Uterus (tissue), 4 donors: ENCODE results near the gene MAPK8IP3. TPM values are rescaled to one million over a fixed set of nuclear protein-coding genes. Genes with fewer than 3 reads are reported as not detected.
"Not testable (repeated sequence)": the region's sequence is repeated elsewhere in the genome, so short reads cannot be mapped to it uniquely, and the experiment has no call there.

Experiments used
- DNase-seq, 2 donors: peaks; one replicate each; pipeline ENCODE4 v3.0.0-alpha.2; 2019 to 2020
- H3K27ac ChIP-seq, 2 donors: fragments of 200-600 bp; sonication (generic); 1 replicate in 1 of 2; 2 replicates in 1 of 2; pipeline ENCODE4 v1.5.1; 2016 to 2018
- H3K27me3 ChIP-seq, 2 donors: fragments of 200-600 bp; sonication (generic); one replicate each; pipeline ENCODE4 v1.5.1; 2018 to 2019; ENCODE audit warnings: control low read depth in 1 of 2
- H3K36me3 ChIP-seq, 2 donors: fragments of 200-600 bp; sonication (generic); one replicate each; pipeline ENCODE4 v1.5.1; 2019; ENCODE audit warnings: control low read depth in 1 of 2
- H3K4me1 ChIP-seq, 2 donors: fragments of 200-600 bp; sonication (generic); one replicate each; pipeline ENCODE4 v1.5.1; 2018 to 2019; ENCODE audit warnings: control low read depth in 1 of 2
- H3K4me3 ChIP-seq, 2 donors: fragments of 200-600 bp; sonication (generic); 1 replicate in 1 of 2; 2 replicates in 1 of 2; pipeline ENCODE4 v1.5.1; 2018 to 2019; ENCODE audit warnings: mild to moderate bottlenecking in 1 of 2
- H3K9me3 ChIP-seq, 2 donors: fragments of 200-600 bp; sonication (generic); one replicate each; pipeline ENCODE4 v1.5.1; 2019; ENCODE audit warnings: control low read depth in 1 of 2
- POLR2A ChIP-seq, 2 donors: fragments of 450-650 bp; IDR thresholded peaks; one replicate each; pipeline ENCODE4 v1.6.1; 2016; ENCODE audit warnings: antibody characterized with exemption in 2 of 2, mild to moderate bottlenecking in 1 of 2, moderate library complexity in 1 of 2
- intact Hi-C: fragments of 100-400 bp; cut with DNase I; formaldehyde crosslinking; loops from one replicate; pipeline ENCODE4 v1.15.1; 2023; ENCODE audit warnings: low total_unique reads
- total RNA-seq, 4 donors: library from RNA; depleted of rRNA in 3 of 4; stranded (reverse); fragments of >200 nt in 3 of 4; gene quantifications; one replicate each; pipeline versions ENCODE4 v1.1.0 to v1.2.4, GENCODE V29; 2014 to 2023
- TF ChIP-seq, protein P1 (sequence below), 4 experiments: fragments of 200-600 bp in 2 of 4; fragments of 450-650 bp in 2 of 4; sonication (generic) in 2 of 4; IDR thresholded peaks; one replicate each; pipeline ENCODE4 v1.5.1; 2016 to 2019; ENCODE audit warnings: antibody characterized with exemption in 4 of 4, mild to moderate bottlenecking in 2 of 4, moderate library complexity in 1 of 4
- donor health status: DM: yes; HTN: yes; CAD: no.

The MAPK8IP3 gene
- total RNA-seq, 4 donors from 2014 or later: 17.4 to 113 (median 77.8) TPM

DNA sequence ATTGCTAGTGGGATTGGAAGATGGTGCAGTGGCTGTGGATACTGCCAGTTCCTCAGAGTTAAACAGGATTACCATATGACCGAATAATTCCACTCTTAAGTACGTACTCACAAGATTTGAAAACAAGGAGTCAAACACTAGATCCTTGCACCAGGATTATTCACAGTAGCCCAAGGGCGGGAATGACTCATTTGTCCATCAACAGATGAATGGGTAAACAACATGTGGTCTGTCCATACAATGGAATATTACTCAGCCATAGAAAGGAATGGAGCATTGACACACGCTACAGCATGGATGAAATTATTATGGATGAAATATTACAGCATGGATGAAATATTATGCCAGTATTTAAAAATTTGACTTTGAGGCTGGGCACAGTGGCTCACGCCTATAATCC lies 9.1 kb upstream of the MAPK8IP3 start:
- H3K27ac ChIP-seq: no peak overlapping the region
- TF ChIP-seq, protein P1, sequence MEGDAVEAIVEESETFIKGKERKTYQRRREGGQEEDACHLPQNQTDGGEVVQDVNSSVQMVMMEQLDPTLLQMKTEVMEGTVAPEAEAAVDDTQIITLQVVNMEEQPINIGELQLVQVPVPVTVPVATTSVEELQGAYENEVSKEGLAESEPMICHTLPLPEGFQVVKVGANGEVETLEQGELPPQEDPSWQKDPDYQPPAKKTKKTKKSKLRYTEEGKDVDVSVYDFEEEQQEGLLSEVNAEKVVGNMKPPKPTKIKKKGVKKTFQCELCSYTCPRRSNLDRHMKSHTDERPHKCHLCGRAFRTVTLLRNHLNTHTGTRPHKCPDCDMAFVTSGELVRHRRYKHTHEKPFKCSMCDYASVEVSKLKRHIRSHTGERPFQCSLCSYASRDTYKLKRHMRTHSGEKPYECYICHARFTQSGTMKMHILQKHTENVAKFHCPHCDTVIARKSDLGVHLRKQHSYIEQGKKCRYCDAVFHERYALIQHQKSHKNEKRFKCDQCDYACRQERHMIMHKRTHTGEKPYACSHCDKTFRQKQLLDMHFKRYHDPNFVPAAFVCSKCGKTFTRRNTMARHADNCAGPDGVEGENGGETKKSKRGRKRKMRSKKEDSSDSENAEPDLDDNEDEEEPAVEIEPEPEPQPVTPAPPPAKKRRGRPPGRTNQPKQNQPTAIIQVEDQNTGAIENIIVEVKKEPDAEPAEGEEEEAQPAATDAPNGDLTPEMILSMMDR (IDR thresholded peaks at IDR 0.05): no peak
- TF ChIP-seq POLR2A (IDR thresholded peaks at IDR 0.05): no peak
- DNase-seq: no peak
- no peaks in the 10 kb centered on the region for H3K27me3 ChIP-seq
- no peaks in the 10 kb centered on the region for H3K9me3 ChIP-seq
- no peaks in the 10 kb centered on the region for H3K4me1 ChIP-seq
- intact Hi-C loops: no loop called here
- no peak overlapping the region for H3K4me3 ChIP-seq
- H3K36me3 ChIP-seq: no peaks in the 10 kb centered on the region

DNA sequence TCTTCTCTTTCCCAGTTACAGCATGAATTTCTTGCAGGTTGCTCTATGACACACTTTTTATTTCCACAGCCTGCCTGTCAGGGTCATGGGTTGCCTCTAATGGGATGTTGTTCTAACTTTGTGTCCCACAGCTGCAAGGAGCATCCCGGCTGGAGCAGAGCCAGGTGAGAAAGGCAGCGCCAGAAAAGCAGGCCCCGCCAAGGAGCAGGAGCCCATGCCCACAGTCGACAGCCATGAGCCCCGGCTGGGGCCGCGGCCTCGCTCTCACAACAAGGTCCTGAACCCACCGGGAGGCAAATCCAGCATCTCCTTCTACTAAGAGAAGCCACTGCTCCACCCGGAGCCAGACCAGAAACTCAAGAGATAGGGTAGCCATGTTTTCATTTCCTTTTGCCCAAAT lies 7.3 kb upstream of the MAPK8IP3 start:
- TF ChIP-seq, protein P1 (IDR thresholded peaks at IDR 0.05): no peak
- no peak for TF ChIP-seq POLR2A (IDR thresholded peaks at IDR 0.05)
- Histone ChIP-seq H3K4me1 (no peaks in the 10 kb centered on the region), H3K27me3 (no peaks in the 10 kb centered on the region), H3K27ac (no peak overlapping the region), H3K4me3 (no peak overlapping the region), H3K9me3 (no peaks in the 10 kb centered on the region), H3K36me3 (no peaks in the 10 kb centered on the region)
- intact Hi-C loops: no loop called here
- DNase-seq: no peak

DNA sequence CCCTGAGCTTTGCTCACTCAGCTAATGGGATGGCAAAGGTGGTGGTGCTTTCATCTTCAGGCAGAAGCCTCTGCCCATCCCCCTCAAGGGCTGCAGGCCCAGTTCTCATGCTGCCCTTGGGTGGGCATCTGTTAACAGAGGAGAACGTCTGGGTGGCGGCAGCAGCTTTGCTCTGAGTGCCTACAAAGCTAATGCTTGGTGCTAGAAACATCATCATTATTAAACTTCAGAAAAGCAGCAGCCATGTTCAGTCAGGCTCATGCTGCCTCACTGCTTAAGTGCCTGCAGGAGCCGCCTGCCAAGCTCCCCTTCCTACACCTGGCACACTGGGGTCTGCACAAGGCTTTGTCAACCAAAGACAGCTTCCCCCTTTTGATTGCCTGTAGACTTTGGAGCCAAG lies 5.7 kb upstream of the MAPK8IP3 start:
- Histone ChIP-seq H3K36me3 (no peaks in the 10 kb centered on the region), H3K9me3 (no peaks in the 10 kb centered on the region), H3K27ac (no peak overlapping the region), H3K4me1 (no peaks in the 10 kb centered on the region), H3K27me3 (no peaks in the 10 kb centered on the region), H3K4me3 (no peak overlapping the region)
- DNase-seq: no peak
- intact Hi-C loops: no loop called here
- TF ChIP-seq, protein P1 (IDR thresholded peaks at IDR 0.05): no peak
- TF ChIP-seq POLR2A (IDR thresholded peaks at IDR 0.05): no peak

DNA sequence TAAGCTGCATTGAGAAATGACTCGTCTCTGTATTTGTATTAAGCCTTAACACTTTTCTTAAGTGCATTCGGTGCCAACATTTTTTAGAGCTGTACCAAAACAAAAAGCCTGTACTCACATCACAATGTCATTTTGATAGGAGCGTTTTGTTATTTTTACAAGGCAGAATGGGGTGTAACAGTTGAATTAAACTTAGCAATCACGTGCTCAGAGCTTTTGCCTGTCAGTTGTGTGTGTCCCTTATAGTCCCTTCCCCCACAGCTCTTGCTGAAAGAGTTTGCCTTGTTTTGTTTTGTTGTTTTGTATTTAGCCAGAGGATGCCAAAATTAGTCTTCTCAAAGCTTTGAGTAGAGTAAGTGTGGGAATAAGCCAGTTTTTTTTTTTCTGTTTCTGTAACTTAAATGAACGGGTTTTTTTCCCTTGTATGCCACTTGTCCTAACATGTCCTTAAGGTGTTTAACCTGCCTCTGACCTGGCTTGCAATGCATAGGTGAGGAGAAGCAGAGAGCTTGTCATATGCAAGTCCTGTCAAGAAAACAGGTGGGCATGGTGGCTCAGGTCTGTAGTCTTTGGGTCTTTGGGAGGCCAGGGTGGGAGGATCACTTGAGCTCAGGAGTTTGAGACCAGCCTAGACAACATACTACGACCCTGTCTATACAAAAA lies 4.6 kb upstream of the MAPK8IP3 start:
- no peak overlapping the region for H3K27ac ChIP-seq
- DNase-seq: no peak
- intact Hi-C loops: no loop called here

DNA sequence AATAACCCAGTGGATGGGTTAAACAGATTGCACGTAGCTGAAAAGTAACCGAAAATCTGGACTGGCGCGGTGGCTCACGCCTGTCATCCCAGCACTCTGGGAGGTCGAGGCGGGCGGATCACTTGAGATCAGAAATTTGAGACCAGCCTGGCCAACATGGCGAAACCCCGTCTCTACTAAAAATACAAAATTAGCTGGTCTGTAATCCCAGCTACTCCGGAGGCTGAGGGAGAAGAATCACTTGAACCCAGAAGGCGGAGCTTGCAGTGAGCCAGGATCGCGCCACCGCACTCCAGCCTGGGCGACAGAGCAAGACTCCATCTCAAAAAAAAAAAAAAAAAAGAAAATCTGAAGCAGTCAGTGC lies 689 bp upstream of the MAPK8IP3 start:
- H3K9me3 ChIP-seq, H3K36me3 ChIP-seq, intact Hi-C loops, H3K27me3 ChIP-seq, DNase-seq: not testable (repeated sequence)
- Histone ChIP-seq H3K27ac (peak overlapping the region; percentile 81 to 91), H3K4me1 (peaks cover 0 to 20% of the 10 kb centered on the region in 2 donors), H3K4me3 (peak overlapping the region; percentile 66 to 83)

More for the DNA sequence above, 4.6 kb upstream of the MAPK8IP3 start:
- H3K27me3 ChIP-seq: no peaks in the 10 kb centered on the region
- H3K36me3 ChIP-seq: no peaks in the 10 kb centered on the region
- H3K4me3 ChIP-seq: no peak overlapping the region
- H3K9me3 ChIP-seq: no peaks in the 10 kb centered on the region
- no peaks in the 10 kb centered on the region for H3K4me1 ChIP-seq
- no peak for TF ChIP-seq POLR2A (IDR thresholded peaks at IDR 0.05)
- TF ChIP-seq, protein P1 (IDR thresholded peaks at IDR 0.05): no peak
